HFF-Myc (cell line): ENCODE measurements around the gene CTU2.

Source experiments
- DNase-seq: peaks from one replicate; pipeline ENCODE4 v3.0.0-alpha.2; 2011; ENCODE audit warnings: low read depth; ENCODE audit errors: extremely low read depth
- H3K4me3 ChIP-seq: replicated peaks from 2 replicates; pipeline ENCODE4 v1.5.1; 2011; ENCODE audit warnings: low read depth, mild to moderate bottlenecking, control low read depth, low read length
- TF ChIP-seq, protein P1 (sequence below): IDR thresholded peaks from 2 replicates; pipeline ENCODE4 v1.5.1; 2012; ENCODE audit warnings: mild to moderate bottlenecking, low read depth, low read length, control low read depth; ENCODE audit errors: missing control alignments

Gene CTU2

DNA sequence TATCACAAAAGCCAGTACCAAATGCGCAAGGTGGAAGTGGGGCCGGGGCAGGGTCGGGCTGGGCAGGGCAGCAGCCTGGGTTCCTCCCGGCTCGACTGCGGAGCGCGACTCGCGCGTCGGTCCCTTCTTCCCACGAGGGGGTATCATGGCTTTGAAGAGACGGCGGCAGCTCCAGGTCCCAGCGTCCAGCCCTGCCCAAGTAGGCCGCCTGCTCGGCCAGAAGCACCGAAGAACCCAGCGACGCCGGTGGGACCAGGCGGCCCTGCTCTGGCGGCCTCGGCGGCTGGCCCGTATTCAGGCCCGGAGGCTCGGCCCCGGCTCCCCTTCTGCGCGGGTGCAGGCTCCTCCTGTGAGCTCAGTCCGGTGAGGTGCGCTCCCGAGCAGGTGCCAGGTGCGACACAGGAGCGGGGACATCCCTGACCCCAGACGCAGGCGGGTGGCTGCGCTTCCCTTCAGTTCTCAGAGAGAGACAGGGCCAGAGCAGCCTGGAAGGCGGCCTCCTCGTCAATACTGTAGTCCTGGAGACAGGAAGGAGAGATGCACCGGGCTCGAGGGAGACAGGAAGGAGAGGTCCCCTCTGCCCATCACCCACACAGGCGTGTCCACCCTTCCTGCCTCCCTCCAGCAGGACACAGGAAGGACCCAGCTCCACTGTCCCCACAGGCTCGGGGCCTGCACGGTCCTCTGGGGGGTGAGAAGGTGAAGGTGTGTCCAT, 9.0 kb upstream of the CTU2 start:
- TF ChIP-seq, protein P1, sequence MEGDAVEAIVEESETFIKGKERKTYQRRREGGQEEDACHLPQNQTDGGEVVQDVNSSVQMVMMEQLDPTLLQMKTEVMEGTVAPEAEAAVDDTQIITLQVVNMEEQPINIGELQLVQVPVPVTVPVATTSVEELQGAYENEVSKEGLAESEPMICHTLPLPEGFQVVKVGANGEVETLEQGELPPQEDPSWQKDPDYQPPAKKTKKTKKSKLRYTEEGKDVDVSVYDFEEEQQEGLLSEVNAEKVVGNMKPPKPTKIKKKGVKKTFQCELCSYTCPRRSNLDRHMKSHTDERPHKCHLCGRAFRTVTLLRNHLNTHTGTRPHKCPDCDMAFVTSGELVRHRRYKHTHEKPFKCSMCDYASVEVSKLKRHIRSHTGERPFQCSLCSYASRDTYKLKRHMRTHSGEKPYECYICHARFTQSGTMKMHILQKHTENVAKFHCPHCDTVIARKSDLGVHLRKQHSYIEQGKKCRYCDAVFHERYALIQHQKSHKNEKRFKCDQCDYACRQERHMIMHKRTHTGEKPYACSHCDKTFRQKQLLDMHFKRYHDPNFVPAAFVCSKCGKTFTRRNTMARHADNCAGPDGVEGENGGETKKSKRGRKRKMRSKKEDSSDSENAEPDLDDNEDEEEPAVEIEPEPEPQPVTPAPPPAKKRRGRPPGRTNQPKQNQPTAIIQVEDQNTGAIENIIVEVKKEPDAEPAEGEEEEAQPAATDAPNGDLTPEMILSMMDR, result no peak
- no peak for DNase-seq
- H3K4me3 ChIP-seq, result no peak overlapping the region

DNA sequence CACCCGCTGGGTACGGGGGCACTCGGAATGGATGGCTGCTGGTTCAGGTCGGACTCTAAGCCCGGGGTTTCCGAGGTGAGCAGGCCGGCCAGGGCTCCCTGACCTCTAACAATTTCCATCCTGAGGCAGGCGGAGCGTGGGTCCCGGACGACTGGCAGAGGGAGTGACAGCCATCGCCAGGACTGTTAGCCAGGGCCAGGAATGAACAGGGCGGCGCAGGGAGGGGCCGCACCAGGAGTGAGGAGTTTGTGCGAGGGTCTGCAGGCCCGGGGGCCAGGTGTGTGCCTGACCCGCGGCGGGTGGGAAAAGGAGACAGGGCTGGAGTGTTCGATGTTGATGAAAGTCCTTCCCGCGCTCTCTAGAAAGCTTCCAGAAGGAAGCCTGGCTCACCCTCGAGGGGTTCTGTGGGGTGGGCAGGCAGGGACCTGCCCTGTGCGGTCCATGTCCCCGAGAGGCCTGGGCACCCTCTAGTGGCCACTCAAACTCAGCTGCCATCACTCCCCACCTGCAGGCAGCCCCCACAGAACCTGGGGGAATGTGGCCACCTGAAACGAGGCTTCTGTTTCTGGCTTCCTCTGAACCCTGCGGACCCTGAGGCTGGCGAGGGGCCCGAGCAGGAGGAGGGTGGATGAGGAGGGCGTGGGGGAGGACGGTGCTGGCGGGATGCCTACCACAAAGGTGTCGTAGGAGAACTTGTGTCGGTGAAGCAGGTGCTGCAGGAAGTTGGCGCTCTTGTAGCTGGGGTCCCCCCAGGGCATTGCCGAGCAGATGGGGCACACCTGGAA, 8.3 kb upstream of the CTU2 start:
- no peak overlapping the region for H3K4me3 ChIP-seq
- TF ChIP-seq, protein P1, result peak; percentile 33

DNA sequence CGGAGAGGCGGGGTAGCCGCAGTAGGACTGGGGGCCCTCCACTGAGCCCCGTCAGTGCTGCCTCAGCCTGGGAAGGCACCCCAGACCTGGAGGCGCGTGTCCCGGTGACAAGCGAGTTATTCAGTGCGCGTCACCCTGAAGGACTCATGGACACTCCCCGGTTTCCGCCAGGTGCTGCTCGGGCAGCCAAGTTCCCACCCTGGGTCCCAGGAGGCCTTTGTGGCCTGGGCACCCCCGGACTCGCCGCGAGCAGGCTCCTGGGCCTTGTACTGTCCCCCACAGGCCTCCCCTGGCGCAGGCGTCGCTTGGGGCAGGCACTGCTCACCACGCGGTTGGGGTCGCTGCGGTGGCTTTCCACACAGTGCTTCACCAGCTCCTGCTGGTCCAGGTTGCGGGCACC, 7.7 kb upstream of the CTU2 start:
- no peak overlapping the region for H3K4me3 ChIP-seq
- no peak for DNase-seq
- TF ChIP-seq, protein P1, result no peak

More for the DNA sequence above, 8.3 kb upstream of the CTU2 start:
- DNase-seq, result no peak

DNA sequence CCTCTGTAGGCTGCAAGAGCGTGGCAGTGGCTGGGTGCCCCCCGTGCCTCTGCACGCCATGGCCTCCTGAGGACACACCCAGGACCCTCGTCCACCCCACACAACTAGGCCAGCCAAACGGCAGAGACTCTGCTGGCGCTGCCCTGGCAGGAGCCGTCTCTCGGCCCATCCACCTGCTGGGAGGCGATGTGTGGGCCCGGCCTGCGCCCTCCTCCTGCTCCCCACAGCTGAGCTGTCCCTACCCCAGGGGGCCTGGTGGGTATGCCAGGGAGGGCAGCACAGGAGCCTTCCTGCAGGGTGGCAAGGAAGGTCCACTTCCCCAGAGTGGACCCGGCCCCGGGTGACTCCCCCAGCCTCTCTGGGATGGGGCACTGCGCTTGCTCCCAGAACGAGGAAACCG, 7.1 kb upstream of the CTU2 start:
- no peak for DNase-seq
- TF ChIP-seq, protein P1, result no peak

DNA sequence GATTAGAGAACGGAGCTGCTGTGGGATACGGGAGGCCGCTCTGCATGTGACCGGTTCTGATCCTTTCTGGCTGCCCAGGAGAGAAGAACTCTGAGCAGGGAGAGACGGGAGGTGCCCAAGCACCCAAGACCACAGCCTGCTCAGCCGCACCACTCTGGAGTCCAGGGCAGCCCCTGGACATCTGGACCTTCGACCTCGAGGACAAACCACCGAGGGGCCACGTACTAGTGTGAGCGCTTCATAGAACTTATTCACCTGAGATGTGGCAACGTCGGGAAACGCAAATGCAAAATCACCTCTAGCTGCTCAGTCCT, 6.0 kb upstream of the CTU2 start:
- no peak overlapping the region for H3K4me3 ChIP-seq
- no peak for DNase-seq
- TF ChIP-seq, protein P1, result no peak

More for the DNA sequence above, 7.1 kb upstream of the CTU2 start:
- H3K4me3 ChIP-seq, result no peak overlapping the region

DNA sequence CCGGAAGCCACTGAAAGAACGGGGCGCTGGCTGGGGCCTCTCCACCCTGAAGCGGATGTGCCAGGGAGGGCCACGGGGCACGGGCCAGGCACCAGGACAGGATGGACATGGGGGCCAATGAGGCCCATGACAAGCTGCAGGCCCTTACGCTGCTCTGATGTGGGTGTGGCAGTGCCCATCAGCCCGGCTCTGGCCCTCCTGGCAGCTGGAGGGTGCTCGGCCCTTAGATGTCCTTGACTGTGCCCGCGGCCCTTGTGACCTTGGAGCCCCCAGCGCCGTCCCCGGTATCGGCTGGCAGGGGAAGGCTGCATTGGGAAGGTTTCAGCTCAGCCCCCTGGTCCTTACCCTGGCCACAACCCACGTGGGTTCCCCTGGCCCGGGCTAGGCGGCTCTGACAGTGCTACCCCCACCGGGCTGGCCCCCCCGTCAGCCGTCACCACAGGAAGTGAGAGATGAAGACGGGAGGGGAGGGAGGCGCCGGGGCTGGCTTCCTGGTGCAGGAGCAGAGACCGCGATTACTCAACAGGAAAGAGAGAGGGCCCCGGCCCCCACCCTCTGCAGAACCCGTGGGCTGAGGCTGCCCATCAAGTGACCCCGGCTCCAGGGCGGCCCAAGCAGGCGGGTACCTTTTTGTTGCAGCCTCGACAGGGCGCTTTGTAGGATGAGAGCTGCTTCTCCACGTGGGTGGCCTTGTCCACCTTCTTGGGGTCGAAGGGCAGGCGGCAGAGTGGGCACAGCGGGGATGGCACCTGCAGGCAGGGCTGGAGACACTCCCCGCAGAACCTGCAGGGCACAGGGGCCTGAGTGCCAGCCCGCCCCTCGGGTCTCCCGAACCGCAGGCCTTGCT, 5.4 kb upstream of the CTU2 start:
- no peak overlapping the region for H3K4me3 ChIP-seq
- peak; percentile 47 for DNase-seq
- TF ChIP-seq, protein P1, result no peak
